KOPT-K1 (cell line): ENCODE results near the gene SNAP29.
A peak's percentile ranks its signal among the peaks of the same experiment; 100 is the strongest.
"Not testable (repeated sequence)": the region's sequence is repeated elsewhere in the genome, so short reads cannot be mapped to it uniquely, and the experiment has no call there.

ENCODE experiments used
- H3K27ac ChIP-seq: fragments of 200-600 bp; sonication (generic); 2 replicates; pipeline ENCODE4 v1.5.1; 2016; ENCODE audit warnings: antibody characterized with exemption, mild to moderate bottlenecking, low read depth, low read length; ENCODE audit not compliant: poor library complexity, severe bottlenecking
- H3K36me3 ChIP-seq: fragments of 200-600 bp; sonication (generic); 2 replicates; pipeline ENCODE4 v1.5.1; 2017; ENCODE audit warnings: antibody characterized with exemption, mild to moderate bottlenecking, low read length, moderate library complexity; ENCODE audit not compliant: insufficient read depth
- H3K9me3 ChIP-seq: fragments of 200-600 bp; sonication (generic); 2 replicates; pipeline ENCODE4 v1.5.1; 2017; ENCODE audit warnings: antibody characterized with exemption, low read length, mild to moderate bottlenecking; ENCODE audit not compliant: insufficient read depth, poor library complexity, severe bottlenecking

SNAP29 gene

GRCh38 chr22:20858615-20859416 is at the start of gene SNAP29, which contains the start of gene PI4KA:
Gene SNAP29, plus strand, starts transcription at chr22:20859007. Its CDS starts 104 bp downstream, at chr22:20859111.
Gene PI4KA, minus strand, starts transcription at chr22:20858811. Its CDS starts 86 bp downstream, at chr22:20858725.
- peak within 1 kb of the TSS; percentile 75 for H3K27ac ChIP-seq
- H3K9me3 ChIP-seq = no peaks in the 10 kb centered on the region
- peaks cover 16% of the 10 kb centered on the region; the same call in 1 of the 2 replicates for H3K36me3 ChIP-seq

GRCh38 chr22:20809538-20810185 is 49.1 kb upstream of the SNAP29 start:
- peak overlapping the region; percentile 44 for H3K27ac ChIP-seq
- H3K9me3 ChIP-seq = no peaks in the 10 kb centered on the region
- H3K36me3 ChIP-seq = peaks cover 94% of the 10 kb centered on the region

GRCh38 chr22:20810645-20811044 is 48.2 kb upstream of the SNAP29 start:
- H3K36me3 ChIP-seq = peaks cover 93% of the 10 kb centered on the region

GRCh38 chr22:20811171-20811570 is 47.6 kb upstream of the SNAP29 start:
- H3K27ac ChIP-seq = peak overlapping the region; percentile 44
- H3K36me3 ChIP-seq = peaks cover 92% of the 10 kb centered on the region
- no peaks in the 10 kb centered on the region for H3K9me3 ChIP-seq

More at GRCh38 chr22:20810645-20811044, 48.2 kb upstream of the SNAP29 start:
- no peaks in the 10 kb centered on the region for H3K9me3 ChIP-seq
- peak overlapping the region; percentile 44 for H3K27ac ChIP-seq

- Histone ChIP-seq H3K9me3 (no peaks in the 10 kb centered on the region), H3K36me3 (peaks cover 92% of the 10 kb centered on the region), H3K27ac (no peak overlapping the region)
Observed at GRCh38 chr22:20811971-20812660, 46.7 kb upstream of the SNAP29 start.

GRCh38 chr22:20813056-20813455 is 45.8 kb upstream of the SNAP29 start:
- peaks cover 92% of the 10 kb centered on the region for H3K36me3 ChIP-seq
- H3K9me3 ChIP-seq = no peaks in the 10 kb centered on the region
- H3K27ac ChIP-seq = no peak overlapping the region

- H3K9me3 ChIP-seq = no peaks in the 10 kb centered on the region
- H3K36me3 ChIP-seq = peaks cover 93% of the 10 kb centered on the region
- no peak overlapping the region for H3K27ac ChIP-seq
Observed at GRCh38 chr22:20814221-20814808, 44.5 kb upstream of the SNAP29 start.

GRCh38 chr22:20815477-20816050 is 43.2 kb upstream of the SNAP29 start:
- Histone ChIP-seq H3K9me3 (no peaks in the 10 kb centered on the region), H3K36me3 (peaks cover 94% of the 10 kb centered on the region), H3K27ac (no peak overlapping the region)

GRCh38 chr22:20816559-20816958 is 42.2 kb upstream of the SNAP29 start:
- H3K36me3 ChIP-seq = peaks cover 94% of the 10 kb centered on the region
- no peak overlapping the region for H3K27ac ChIP-seq
- H3K9me3 ChIP-seq = no peaks in the 10 kb centered on the region

GRCh38 chr22:20818471-20818870 is 40.3 kb upstream of the SNAP29 start:
- Histone ChIP-seq H3K36me3 (peaks cover 94% of the 10 kb centered on the region), H3K9me3 (no peaks in the 10 kb centered on the region)

GRCh38 chr22:20819471-20819870 is 39.3 kb upstream of the SNAP29 start:
- no peak overlapping the region for H3K27ac ChIP-seq
- peaks cover 94% of the 10 kb centered on the region for H3K36me3 ChIP-seq
- no peaks in the 10 kb centered on the region for H3K9me3 ChIP-seq

More at GRCh38 chr22:20818471-20818870, 40.3 kb upstream of the SNAP29 start:
- no peak overlapping the region for H3K27ac ChIP-seq

GRCh38 chr22:20821717-20822239 is 37.0 kb upstream of the SNAP29 start:
- H3K36me3 ChIP-seq = peaks cover 94% of the 10 kb centered on the region
- H3K9me3 ChIP-seq, H3K27ac ChIP-seq: not testable (repeated sequence)

GRCh38 chr22:20822240-20822639 is 36.6 kb upstream of the SNAP29 start:
- H3K27ac ChIP-seq = no peak overlapping the region
- H3K9me3 ChIP-seq = no peaks in the 10 kb centered on the region
- peaks cover 94% of the 10 kb centered on the region for H3K36me3 ChIP-seq

GRCh38 chr22:20823264-20823663 is 35.5 kb upstream of the SNAP29 start:
- H3K36me3 ChIP-seq = peaks cover 93% of the 10 kb centered on the region
- no peaks in the 10 kb centered on the region for H3K9me3 ChIP-seq
- H3K27ac ChIP-seq = no peak overlapping the region
